Activated naive CD8-positive, alpha-beta T cell (primary cell): ENCODE data around the gene RBMXL3.
"Not testable (repeated sequence)": the region's sequence is repeated elsewhere in the genome, so short reads cannot be mapped to it uniquely, and the experiment has no call there.

Source experiments
- H3K27ac Mint-ChIP-seq: one replicate; pipeline ENCODE4 v1.8.0; 2021; ENCODE audit warnings: mixed read lengths
- H3K27me3 Mint-ChIP-seq: one replicate; pipeline ENCODE4 v1.8.0; 2021; ENCODE audit warnings: mixed read lengths
- H3K36me3 Mint-ChIP-seq: one replicate; pipeline ENCODE4 v1.8.0; 2021; ENCODE audit warnings: mixed read lengths
- H3K4me1 Mint-ChIP-seq: one replicate; pipeline ENCODE4 v1.8.0; 2021; ENCODE audit warnings: low read depth, mixed read lengths
- H3K4me3 Mint-ChIP-seq: one replicate; pipeline ENCODE4 v1.8.0; 2021; ENCODE audit warnings: mild to moderate bottlenecking, mixed read lengths
- H3K9me3 Mint-ChIP-seq: one replicate; pipeline ENCODE4 v1.8.0; 2021; ENCODE audit warnings: low read depth, mixed read lengths

The RBMXL3 gene

DNA sequence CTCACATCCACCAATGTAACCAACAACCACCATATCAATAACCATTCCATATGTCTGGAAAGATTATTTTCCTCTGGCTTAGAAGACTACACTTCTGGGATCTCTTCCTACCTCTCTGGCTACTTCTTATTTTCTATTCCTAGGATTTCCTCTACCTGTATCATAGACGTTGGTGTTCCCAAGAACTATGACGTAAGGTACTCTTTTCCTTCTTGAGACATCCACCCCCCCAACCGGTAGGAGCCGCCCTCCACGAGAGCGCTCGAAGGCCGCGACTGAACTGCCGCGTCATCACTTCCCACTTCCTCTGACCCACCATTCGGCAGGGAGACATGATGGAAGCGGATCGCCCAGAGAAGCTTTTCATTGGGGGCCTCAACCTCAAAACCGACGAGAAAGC, at the start of gene RBMXL3:
Gene RBMXL3, plus strand, starts transcription at position 301 of the 400 bp plus-strand sequence. Its CDS starts 32 bp downstream, at position 333.
- Mint-ChIP-seq H3K4me3 (no peak within 1 kb of the TSS), H3K27me3 (no peaks in the 10 kb centered on the region), H3K9me3 (peaks cover 5% of the 10 kb centered on the region), H3K36me3 (no peaks in the 10 kb centered on the region), H3K4me1 (no peaks in the 10 kb centered on the region), H3K27ac (no peak within 1 kb of the TSS)

DNA sequence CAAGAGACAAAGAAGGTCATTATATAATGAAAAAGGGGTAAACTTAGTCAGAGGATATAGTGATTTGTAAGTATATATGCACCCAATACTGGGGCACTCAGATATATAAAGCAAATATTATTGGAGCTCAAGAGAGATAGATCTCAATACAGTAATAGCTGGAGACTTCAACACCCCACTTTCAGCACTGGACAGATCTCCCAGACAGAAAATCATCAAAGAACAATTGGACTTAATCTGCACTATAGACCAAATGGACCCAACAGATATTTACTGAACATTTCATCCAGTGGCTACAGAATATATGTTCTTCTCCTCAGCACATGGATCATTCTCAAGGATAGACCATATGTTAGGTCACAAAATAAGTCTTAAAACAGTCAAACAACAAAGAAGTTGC, 47.2 kb upstream of the RBMXL3 start:
- no peaks in the 10 kb centered on the region for H3K36me3 Mint-ChIP-seq
- H3K4me1 Mint-ChIP-seq = no peaks in the 10 kb centered on the region
- H3K4me3 Mint-ChIP-seq = no peak overlapping the region
- H3K27ac Mint-ChIP-seq = no peak overlapping the region
- H3K9me3 Mint-ChIP-seq = no peaks in the 10 kb centered on the region
- no peaks in the 10 kb centered on the region for H3K27me3 Mint-ChIP-seq

DNA sequence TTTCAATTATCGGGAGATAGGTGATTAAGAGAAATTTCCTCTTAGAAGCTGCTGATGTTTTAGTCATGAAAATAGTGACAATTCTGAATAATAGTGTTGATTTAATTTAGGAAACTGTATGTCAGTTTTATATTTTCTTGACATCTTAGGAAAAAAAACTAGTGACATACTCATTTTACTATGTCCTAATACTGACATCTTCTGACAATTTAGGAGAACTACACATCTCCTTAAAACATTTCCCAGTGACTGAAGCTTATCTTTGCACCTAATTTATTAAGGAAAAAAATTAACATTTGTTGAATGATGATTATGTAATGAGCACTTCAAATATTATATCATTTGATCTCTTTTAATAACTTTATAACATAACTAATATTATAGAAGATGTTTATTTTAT, 42.0 kb upstream of the RBMXL3 start:
- H3K4me3 Mint-ChIP-seq = no peak overlapping the region
- no peaks in the 10 kb centered on the region for H3K4me1 Mint-ChIP-seq
- H3K9me3 Mint-ChIP-seq = no peaks in the 10 kb centered on the region
- H3K27me3 Mint-ChIP-seq = no peaks in the 10 kb centered on the region
- H3K27ac Mint-ChIP-seq = no peak overlapping the region
- no peaks in the 10 kb centered on the region for H3K36me3 Mint-ChIP-seq

DNA sequence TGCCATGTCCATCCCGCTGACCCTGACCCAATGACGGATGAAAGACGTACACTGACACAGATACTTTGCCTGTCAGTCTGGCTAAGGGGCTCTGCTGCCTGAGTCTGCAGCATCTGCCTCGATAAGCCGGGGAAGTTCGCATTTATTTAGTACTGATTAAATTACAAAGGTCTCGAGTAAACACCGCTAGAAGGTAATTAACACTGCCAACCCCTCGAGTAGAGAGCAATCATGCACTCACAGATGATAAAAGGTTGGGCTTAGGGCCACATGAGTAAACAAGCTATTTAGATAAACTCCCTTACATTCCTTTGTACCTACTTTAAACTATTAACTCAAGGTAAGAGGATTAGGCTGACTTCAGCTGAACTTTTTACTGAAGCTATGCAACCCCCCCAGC, 16.0 kb upstream of the RBMXL3 start:
- Mint-ChIP-seq H3K36me3 (no peaks in the 10 kb centered on the region), H3K4me3 (no peak overlapping the region)

DNA sequence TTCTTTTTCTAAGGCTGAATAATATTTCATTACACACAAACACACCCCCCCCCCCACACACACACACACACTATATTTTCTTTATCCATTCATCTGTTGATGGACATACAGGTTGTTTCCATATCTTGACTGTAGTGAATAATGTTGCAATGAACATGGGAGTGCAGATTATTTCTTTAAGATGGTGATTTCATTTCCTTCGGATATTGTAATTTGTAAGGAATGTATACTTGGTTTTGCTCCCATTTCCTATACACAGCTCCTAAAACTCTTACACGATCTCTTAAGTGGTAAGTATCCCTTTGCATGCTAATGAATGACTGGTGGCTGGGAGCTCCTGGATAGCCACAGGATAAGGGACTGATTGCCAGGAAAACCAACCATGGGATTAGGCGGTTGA, 14.7 kb upstream of the RBMXL3 start:
- H3K4me3 Mint-ChIP-seq = no peak overlapping the region
- no peaks in the 10 kb centered on the region for H3K36me3 Mint-ChIP-seq
- H3K4me1 Mint-ChIP-seq = no peaks in the 10 kb centered on the region
- H3K27me3 Mint-ChIP-seq = no peaks in the 10 kb centered on the region
- H3K27ac Mint-ChIP-seq = no peak overlapping the region
- H3K9me3 Mint-ChIP-seq = no peaks in the 10 kb centered on the region

More for the DNA sequence above, 16.0 kb upstream of the RBMXL3 start:
- no peaks in the 10 kb centered on the region for H3K27me3 Mint-ChIP-seq
- H3K9me3 Mint-ChIP-seq = no peaks in the 10 kb centered on the region
- H3K4me1 Mint-ChIP-seq = no peaks in the 10 kb centered on the region
- H3K27ac Mint-ChIP-seq = no peak overlapping the region

DNA sequence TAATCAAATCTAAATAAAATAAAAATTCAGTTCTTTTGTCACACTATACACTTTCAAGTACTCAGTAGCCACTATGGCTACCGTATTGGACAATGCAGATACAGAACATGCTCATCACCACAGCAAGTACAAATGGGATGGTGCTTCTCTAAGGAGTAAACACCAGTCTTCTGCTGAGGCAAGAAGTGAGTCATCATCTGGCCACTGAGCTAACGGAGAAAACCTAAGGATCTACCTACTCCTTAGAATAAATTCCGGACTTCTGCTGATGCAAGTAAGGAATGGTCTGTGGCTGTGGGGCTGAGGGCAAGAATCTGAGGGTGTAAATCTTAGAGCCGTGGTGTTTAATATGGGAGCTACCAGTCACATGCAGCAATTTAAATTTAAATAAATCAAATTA, 11.3 kb upstream of the RBMXL3 start:
- Mint-ChIP-seq H3K4me1 (no peaks in the 10 kb centered on the region), H3K36me3 (no peaks in the 10 kb centered on the region), H3K9me3 (no peaks in the 10 kb centered on the region)

DNA sequence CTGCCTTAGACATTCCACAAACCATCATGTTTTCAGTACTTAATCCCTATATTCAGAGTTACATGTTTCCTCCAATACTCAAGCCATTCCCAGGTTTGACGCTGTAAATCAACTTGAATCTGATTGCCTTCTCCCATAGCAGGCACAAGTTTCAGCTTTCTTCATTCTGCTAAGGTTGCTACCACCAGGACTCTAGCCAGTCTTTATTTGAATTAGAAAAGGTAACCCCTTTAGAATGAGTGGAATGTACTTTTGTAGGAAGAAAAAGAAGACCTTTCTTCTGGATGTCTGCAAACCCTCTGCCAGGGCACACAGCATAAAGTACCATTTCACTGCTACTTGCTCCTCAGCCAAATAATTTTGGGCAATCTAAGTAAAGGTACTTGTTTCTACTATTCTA, 10.7 kb upstream of the RBMXL3 start:
- H3K4me1 Mint-ChIP-seq = no peaks in the 10 kb centered on the region
- H3K4me3 Mint-ChIP-seq = no peak overlapping the region

More for the DNA sequence above, 11.3 kb upstream of the RBMXL3 start:
- no peaks in the 10 kb centered on the region for H3K27me3 Mint-ChIP-seq
- no peak overlapping the region for H3K4me3 Mint-ChIP-seq
- H3K27ac Mint-ChIP-seq = no peak overlapping the region

DNA sequence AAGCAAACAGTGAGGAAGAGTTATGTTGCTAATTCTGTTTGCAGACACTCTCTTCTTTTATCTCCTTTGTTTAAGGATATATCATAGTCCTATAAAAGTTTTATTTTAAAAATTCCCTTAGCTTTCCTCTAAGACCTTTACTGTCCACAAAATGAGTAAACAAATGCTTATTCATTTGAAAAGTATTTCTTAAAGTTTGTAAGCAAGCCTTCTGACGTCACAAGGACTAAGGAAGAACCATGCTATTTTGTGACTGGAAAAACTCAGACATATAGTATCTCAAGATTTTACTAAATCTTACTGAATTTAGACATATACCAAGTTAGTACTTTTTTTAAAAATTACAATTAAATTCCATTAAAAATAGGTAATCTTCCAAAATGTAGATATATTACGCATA, 5.2 kb upstream of the RBMXL3 start:
- H3K4me3 Mint-ChIP-seq = no peak overlapping the region
- no peak overlapping the region for H3K27ac Mint-ChIP-seq
- peaks cover 2% of the 10 kb centered on the region for H3K9me3 Mint-ChIP-seq
- H3K27me3 Mint-ChIP-seq = no peaks in the 10 kb centered on the region
- H3K4me1 Mint-ChIP-seq = no peaks in the 10 kb centered on the region
- H3K36me3 Mint-ChIP-seq = no peaks in the 10 kb centered on the region

More for the DNA sequence above, 10.7 kb upstream of the RBMXL3 start:
- H3K36me3 Mint-ChIP-seq = no peaks in the 10 kb centered on the region
- H3K27ac Mint-ChIP-seq = no peak overlapping the region
- no peaks in the 10 kb centered on the region for H3K27me3 Mint-ChIP-seq
- no peaks in the 10 kb centered on the region for H3K9me3 Mint-ChIP-seq

DNA sequence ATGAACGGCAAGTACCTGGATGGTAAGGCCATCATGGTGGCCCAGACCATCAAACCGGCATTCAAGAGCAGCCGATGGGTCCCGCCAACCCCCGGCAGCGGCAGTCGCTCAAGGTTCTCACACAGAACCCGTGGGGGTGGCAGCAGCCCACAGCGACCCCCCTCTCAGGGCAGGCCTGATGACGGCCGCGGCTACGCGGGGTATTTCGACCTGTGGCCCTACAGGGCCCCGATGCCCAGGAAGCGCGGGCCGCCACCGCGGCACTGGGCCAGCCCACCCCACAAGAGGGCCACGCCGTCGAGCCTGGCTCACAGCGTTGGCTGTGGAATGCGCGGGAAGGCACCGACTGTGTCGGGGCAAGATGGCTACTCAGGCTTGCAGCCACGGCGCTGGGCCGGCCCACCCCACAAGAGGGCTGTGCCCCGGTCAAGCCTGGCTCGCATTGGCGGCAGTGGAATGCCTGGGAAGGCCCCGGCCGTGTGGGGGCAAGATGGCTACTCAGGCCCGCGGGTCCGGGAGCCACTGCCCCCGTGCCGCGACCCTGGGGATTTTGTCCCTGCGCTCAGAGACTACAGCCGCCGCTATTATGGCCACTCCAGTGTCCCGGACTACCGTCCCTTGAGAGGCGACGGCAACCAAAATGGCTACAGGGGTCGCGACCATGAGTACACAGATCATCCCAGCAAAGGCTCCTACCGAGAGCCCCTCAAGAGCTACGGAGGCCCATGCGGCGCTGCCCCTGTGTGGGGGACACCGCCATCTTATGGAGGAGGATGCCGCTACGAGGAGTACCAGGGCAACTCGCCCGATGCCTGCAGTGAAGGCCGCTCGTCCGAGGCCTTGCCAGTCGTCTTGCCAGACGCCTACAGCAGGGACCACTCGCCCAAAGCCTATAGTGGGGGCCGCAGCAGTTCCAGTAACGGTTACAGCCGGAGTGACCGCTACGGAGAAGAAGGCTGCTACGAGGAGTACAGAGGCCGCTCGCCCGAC, 731 bp downstream of the RBMXL3 start:
- Mint-ChIP-seq H3K4me1 (no peaks in the 10 kb centered on the region), H3K36me3 (no peaks in the 10 kb centered on the region), H3K4me3 (no peak overlapping the region), H3K9me3 (peaks cover 5% of the 10 kb centered on the region), H3K27ac (no peak overlapping the region), H3K27me3 (no peaks in the 10 kb centered on the region)

DNA sequence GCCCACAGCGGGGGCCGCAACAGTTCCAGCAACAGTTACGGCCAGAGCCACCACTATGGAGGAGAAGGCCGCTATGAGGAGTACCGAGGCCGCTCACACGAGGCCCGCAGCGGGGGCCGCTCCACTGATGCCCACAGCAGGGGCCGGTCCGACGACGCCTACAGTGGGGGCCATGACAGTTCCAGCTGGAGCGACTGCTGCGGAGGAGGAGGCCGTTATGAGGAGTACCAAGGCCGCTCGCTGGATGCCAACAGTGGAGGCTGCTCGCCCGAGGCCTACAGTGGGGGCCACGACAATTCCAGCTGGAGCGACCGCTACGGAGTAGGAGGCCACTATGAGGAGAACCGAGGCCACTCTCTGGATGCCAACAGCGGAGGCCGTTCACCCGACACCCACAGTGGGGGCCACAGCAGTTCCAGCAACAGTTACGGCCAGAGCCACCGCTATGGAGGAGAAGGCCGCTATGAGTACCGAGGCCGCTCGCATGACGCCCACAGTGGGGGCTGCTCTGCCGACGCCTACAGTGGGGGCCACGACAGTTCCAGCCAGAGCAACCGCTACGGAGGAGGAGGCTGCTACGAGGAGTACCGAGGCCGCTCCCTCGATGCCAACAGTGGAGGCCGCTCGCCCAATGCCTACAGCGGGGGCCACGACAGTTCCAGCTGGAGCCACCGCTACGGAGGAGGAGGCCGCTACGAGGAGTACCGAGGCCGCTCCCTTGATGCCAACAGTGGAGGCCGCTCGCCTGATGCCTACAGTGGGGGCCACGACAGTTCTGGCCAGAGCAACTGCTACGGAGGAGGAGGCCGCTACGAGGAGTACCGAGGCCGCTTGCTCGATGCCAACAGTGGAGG, 1.7 kb downstream of the RBMXL3 start:
- Mint-ChIP-seq H3K9me3 (peaks cover 5% of the 10 kb centered on the region), H3K4me3 (no peak overlapping the region), H3K27ac (no peak overlapping the region), H3K36me3 (no peaks in the 10 kb centered on the region), H3K27me3 (no peaks in the 10 kb centered on the region), H3K4me1 (no peaks in the 10 kb centered on the region)

DNA sequence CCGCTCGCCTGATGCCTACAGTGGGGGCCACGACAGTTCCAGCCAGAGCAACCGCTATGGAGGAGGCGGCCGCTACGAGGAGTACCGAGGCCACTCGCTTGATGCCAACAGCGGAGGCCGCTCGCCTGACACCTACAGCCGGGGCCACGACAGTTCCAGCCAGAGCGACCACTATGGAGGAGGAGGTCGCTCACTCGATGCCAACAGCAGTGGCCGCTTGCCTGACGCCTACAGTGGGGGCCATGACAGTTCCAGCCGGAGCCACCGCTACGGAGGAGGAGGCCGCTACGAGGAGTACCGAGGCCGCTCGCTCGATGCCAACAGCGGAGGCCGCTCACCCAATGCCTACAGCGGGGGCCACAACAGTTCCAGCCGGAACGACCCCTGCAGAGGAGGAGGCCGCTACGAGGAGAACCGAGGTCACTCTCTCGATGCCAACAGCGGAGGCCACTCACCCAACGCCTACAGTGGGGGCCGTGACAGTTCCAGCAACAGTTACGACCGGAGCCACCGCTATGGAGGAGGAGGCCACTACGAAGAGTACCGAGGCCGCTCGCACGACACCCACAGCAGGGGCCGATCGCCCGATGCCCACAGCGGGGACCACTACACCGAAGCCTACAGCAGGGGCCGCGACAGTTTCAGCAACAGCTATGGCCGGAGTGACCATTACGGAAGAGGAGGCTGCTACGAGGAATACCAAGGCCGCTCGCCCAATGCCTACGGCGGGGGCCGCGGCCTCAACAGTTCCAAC, 2.5 kb downstream of the RBMXL3 start:
- peaks cover 5% of the 10 kb centered on the region for H3K9me3 Mint-ChIP-seq
- H3K4me3 Mint-ChIP-seq = no peak overlapping the region
- no peaks in the 10 kb centered on the region for H3K27me3 Mint-ChIP-seq
- no peak overlapping the region for H3K27ac Mint-ChIP-seq
- H3K36me3 Mint-ChIP-seq = no peaks in the 10 kb centered on the region
- no peaks in the 10 kb centered on the region for H3K4me1 Mint-ChIP-seq

DNA sequence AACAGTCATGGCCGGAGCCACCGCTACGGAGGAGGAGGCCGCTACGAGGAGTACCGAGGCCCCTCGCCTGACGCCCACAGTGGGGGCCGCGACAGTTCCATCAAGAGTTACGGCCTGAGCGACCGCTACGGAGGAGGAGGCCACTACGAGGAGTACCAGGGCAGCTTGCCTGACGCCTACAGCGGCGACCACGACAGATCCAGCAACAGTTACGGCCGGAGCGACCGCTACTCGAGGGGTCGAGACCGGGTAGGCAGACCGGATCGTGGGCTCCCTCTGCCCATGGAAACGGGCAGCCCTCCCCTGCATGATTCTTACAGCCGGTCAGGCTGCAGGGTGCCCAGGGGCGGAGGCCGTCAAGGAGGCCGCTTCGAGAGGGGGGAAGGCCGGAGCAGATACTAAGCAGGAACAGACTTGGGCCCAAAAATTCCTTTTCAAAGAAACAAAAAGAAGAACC, 3.1 kb downstream of the RBMXL3 start:
- H3K9me3 Mint-ChIP-seq = peaks cover 5% of the 10 kb centered on the region

DNA sequence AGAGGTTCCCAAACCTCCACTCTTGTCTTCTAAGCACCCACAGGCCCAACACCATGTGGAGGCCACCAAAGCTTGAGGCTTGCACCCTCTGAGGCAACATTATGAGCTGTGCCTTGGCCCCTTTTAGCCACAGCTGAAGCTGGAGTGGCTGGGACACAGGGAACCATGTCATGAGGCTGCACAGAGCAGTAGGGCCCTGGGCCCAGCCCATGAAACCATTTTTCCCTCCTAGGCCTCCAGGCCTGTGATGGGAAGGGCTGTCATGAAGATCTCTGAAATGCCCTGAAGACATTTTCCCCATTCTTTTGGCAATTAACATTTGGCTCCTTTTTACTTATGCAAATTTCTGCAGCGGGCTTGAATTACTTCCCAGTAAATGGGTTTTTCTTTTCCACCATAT, 14.8 kb downstream of the RBMXL3 start:
- Mint-ChIP-seq H3K4me3 (no peak overlapping the region), H3K27ac (no peak overlapping the region), H3K9me3 (peaks cover 12% of the 10 kb centered on the region), H3K36me3 (no peaks in the 10 kb centered on the region), H3K4me1 (no peaks in the 10 kb centered on the region), H3K27me3 (no peaks in the 10 kb centered on the region)

More for the DNA sequence above, 3.1 kb downstream of the RBMXL3 start:
- Mint-ChIP-seq H3K4me1 (no peaks in the 10 kb centered on the region), H3K36me3 (no peaks in the 10 kb centered on the region), H3K27me3 (no peaks in the 10 kb centered on the region), H3K27ac (no peak overlapping the region), H3K4me3 (no peak overlapping the region)

DNA sequence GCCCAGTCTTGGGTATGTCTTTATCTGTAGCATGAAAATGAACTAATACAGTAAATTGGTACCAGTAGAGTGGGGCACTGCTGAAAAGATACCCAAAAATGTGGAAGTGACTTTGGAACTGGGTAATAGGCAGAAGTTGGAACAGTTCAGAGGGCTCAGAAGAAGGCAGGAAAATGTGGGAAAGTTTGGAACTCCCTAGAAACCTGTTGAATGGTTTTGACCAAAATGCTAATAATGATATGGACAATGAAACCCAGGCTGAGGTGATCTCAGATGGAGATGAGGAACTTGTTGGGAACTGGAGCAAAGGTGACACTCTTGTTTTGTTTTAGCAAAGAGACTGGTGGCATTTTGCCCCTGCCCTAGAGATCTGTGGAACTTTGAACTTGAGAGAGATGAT, 20.3 kb downstream of the RBMXL3 start:
- H3K27me3 Mint-ChIP-seq, H3K27ac Mint-ChIP-seq, H3K4me3 Mint-ChIP-seq, H3K9me3 Mint-ChIP-seq, H3K4me1 Mint-ChIP-seq, H3K36me3 Mint-ChIP-seq: not testable (repeated sequence)
